Ovary (tissue), 9 donors: ENCODE results near the gene ALDOB. TPM values are rescaled to one million over a fixed set of nuclear protein-coding genes. Genes with fewer than 3 reads are reported as not detected.

ENCODE experiments used
- DNase-seq, 5 donors: peaks; one replicate each; pipeline ENCODE4 v3.0.0-alpha.2; 2019 to 2020
- H3K27ac ChIP-seq, 2 donors: fragments of 200-600 bp; one replicate each; pipeline versions ENCODE4 v1.5.1 to v1.8.0; 2019 to 2022
- H3K27me3 ChIP-seq: fragments of 200-600 bp; one replicate; pipeline ENCODE4 v1.8.0; 2022
- H3K36me3 ChIP-seq: fragments of 200-600 bp; sonication (generic); one replicate; pipeline ENCODE4 v1.5.1; 2019
- H3K4me1 ChIP-seq: one replicate; pipeline ENCODE4 v1.8.1; 2013; ENCODE audit warnings: mild to moderate bottlenecking, moderate library complexity; ENCODE audit not compliant: insufficient read depth
- H3K4me3 ChIP-seq: fragments of 200-600 bp; sonication (generic); one replicate; pipeline ENCODE4 v1.5.1; 2017
- H3K9me3 ChIP-seq, 2 donors: fragments of 200-600 bp in 1 of 2; sonication (generic) in 1 of 2; one replicate each; pipeline versions ENCODE4 v1.5.1 to v1.8.1; 2013 to 2019; ENCODE audit warnings: mild to moderate bottlenecking in 1 of 2, moderate library complexity in 1 of 2
- EP300 ChIP-seq: sonication (generic); formaldehyde crosslinking; IDR thresholded peaks from one replicate; pipeline ENCODE4 v1.6.1; 2017; ENCODE audit warnings: antibody characterized with exemption
- POLR2A ChIP-seq: fragments of 450-650 bp; IDR thresholded peaks from one replicate; pipeline ENCODE4 v1.6.1; 2017; ENCODE audit warnings: antibody characterized with exemption, mild to moderate bottlenecking, moderate library complexity
- WGBS, 3 donors: extraction: QIAGEN DNeasy Blood & Tissue Kit in 1 of 3; methylation state at CpG; one replicate each; pipeline versions ENCODE4 v1.1.5 to v1.1.7; 2013 to 2017; 5-methylcytosine and 5-hydroxymethylcytosine counted together
- intact Hi-C, 4 donors: fragments of 100-400 bp; cut with DNase I; formaldehyde crosslinking; loops; one replicate each; pipeline versions ENCODE4 v1.11.0 to v1.15.1; 2022 to 2023
- polyA plus RNA-seq, 2 donors: library from polyadenylated mRNA; stranded (reverse); fragments of 200-250 nt in 1 of 2; fragments of 350-450 nt in 1 of 2; fragmentation: Illumina TruSeq in 1 of 2; extraction: RNeasy Lipid Tissue Mini Kit (QIAGEN cat#74804) in 1 of 2; gene quantifications; one replicate each; pipeline ENCODE4 v1.2.3, GENCODE V29; 2013 to 2014
- total RNA-seq, 7 donors: library from RNA; depleted of rRNA in 2 of 7; stranded (reverse); fragments of >200 nt in 2 of 7; fragmentation: NEBNext Ultra II Directional in 3 of 7; extraction: Animal tissue kit (Norgen Biotek cat#: 25700) in 3 of 7; gene quantifications; one replicate each; pipeline versions ENCODE4 v1.1.0 to v1.2.4, GENCODE V29; 2016 to 2023
- TF ChIP-seq, protein P1 (sequence below), 3 donors: fragments of 450-650 bp in 2 of 3; fragments of 200-600 bp in 1 of 3; IDR thresholded peaks; one replicate each; pipeline versions ENCODE4 v1.5.1 to v1.8.0; 2016 to 2022; ENCODE audit warnings: antibody characterized with exemption in 3 of 3, mild to moderate bottlenecking in 1 of 3
- donor health status: DM: no; HTN: no; CAD: no; lungs with moderate emphysema.
- donor health status: DM: no; HTN: no; CAD: no.
- donor health status: Bipolar disorder and iron deficiency.
- donor health status: DM: yes; HTN: yes; CAD: no.
- donor health status: DM: no; HTN: no; CAD: no.
- donor health status: DM: yes; HTN: yes; CAD: no.

The ALDOB gene
- total and polyA plus RNA-seq, 9 donors, result 0.18 to 14.7 (median 0.62) TPM; not detected in 2

DNA sequence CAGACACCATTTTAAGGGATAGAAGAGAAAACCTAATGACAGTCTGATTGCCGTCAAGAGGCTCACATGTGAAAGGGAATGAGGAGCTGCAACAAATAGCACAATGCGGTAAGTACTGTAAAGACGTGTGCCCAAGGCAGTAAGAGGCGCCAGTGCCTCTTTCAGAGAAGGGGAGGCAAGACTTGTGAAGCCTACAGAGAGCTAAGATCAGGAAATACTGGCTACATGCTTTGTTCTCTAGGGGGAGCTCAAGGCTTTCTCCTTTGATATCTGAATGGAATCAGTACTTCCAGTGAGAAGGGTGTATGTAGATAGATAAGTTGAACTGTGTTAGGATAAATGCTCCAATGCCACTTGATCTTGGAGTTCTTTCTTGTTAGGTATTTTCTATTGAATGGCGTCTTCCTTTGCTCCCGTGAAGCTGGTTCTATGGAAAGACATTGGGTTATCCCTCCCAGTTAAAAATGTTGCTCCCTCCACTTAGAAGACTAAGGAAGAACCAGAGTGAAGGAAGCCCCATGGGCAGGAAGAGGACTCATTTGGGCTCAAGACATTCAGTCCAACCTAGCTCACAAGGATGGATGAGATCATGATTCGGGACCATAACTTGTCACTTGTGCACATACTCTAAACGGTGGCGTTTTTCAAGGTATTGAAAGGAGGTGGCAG, 23.5 kb upstream of the ALDOB start:
- no peak overlapping the region for H3K4me3 ChIP-seq
- no peaks in the 10 kb centered on the region for H3K27me3 ChIP-seq
- no peaks in the 10 kb centered on the region for H3K36me3 ChIP-seq
- intact Hi-C loops, result loop anchor here (1.0 to 5.0 kb wide), 3 partner anchors 71 to 73 kb away; partner anchors contain the start of gene RNF20 (in 2 of the 4)
- H3K27ac ChIP-seq, result no peak overlapping the region
- WGBS, 3 donors, result 49 to 52% (median 49%) methylated on average over 9 of the region's 9 CpGs
- TF ChIP-seq, protein P1, sequence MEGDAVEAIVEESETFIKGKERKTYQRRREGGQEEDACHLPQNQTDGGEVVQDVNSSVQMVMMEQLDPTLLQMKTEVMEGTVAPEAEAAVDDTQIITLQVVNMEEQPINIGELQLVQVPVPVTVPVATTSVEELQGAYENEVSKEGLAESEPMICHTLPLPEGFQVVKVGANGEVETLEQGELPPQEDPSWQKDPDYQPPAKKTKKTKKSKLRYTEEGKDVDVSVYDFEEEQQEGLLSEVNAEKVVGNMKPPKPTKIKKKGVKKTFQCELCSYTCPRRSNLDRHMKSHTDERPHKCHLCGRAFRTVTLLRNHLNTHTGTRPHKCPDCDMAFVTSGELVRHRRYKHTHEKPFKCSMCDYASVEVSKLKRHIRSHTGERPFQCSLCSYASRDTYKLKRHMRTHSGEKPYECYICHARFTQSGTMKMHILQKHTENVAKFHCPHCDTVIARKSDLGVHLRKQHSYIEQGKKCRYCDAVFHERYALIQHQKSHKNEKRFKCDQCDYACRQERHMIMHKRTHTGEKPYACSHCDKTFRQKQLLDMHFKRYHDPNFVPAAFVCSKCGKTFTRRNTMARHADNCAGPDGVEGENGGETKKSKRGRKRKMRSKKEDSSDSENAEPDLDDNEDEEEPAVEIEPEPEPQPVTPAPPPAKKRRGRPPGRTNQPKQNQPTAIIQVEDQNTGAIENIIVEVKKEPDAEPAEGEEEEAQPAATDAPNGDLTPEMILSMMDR (IDR thresholded peaks at IDR 0.05), result peak; percentile 36 to 61 (median 48)
- TF ChIP-seq POLR2A, result no peak
- no peaks in the 10 kb centered on the region for H3K9me3 ChIP-seq
- no peaks in the 10 kb centered on the region for H3K4me1 ChIP-seq
- peak in 1 of 5 donors; percentile 20 for DNase-seq

DNA sequence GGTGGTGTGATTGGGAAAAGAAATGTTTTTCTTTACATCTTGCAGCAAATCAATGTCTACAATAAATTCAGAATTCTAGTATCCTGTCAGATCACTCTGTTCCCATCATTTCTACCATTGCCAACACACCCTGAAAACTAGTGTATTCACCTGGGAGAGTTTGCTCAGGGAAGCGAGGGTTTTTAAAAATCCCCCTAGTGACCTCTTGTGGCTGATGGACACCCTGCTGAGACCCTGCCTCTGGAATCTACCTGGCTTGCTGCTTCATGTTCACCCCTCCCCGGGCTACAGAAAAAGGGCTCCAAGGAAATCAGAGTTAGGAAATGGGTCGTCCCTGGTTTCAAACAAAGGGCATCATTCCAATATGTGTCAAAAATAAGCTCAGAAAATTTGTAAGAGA, 21.4 kb upstream of the ALDOB start:
- TF ChIP-seq, protein P1 (IDR thresholded peaks at IDR 0.05), result no peak
- TF ChIP-seq POLR2A, result no peak
- TF ChIP-seq EP300, result no peak
- no peaks in the 10 kb centered on the region for H3K4me1 ChIP-seq
- H3K4me3 ChIP-seq, result no peak overlapping the region
- WGBS, 3 donors, result 31 to 45% (median 40%) methylated on average over 3 of the region's 3 CpGs
- H3K36me3 ChIP-seq, result no peaks in the 10 kb centered on the region
- H3K9me3 ChIP-seq, result no peaks in the 10 kb centered on the region
- no peak for DNase-seq
- intact Hi-C loops, result loop anchor here in 2 of 4 donors (5.0 kb wide), 1 partner anchor 75 kb away; the partner anchor contains the start of gene RNF20 (in 2 of the 2)
- H3K27me3 ChIP-seq, result no peaks in the 10 kb centered on the region
- no peak overlapping the region for H3K27ac ChIP-seq

DNA sequence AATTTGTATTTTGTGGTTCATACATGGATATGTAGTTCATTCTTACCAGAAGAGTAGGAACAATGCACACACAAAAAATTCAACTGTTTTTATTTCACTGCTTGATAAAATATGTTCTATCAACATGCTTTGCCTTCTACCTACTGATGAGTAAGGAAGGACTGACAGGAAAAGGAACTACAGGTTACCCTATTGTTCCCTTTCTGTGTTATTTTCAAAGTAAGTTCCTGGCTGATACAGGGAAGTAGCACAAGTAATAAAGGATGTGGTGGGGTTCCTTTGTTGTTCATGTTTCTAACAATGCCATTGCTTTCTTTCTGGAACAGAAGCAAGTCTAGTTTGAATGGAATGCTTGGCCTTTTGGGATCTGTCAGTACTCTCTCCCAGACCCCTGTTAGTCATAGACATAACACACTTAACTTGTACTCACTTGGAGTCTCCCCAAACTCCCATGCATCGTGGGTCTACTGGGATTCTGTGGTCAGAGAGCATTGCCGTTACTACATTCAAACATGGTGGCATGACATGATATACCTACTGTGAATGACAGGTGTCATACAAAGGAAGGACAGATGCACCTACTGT, 20.2 kb upstream of the ALDOB start:
- whole genome bisulfite sequencing, 3 donors, result 10 to 39% (median 22%) methylated on average over 2 of the region's 2 CpGs
- no peaks in the 10 kb centered on the region for H3K9me3 ChIP-seq
- intact Hi-C loops, result loop anchor here in 2 of 4 donors (5.0 kb wide), 1 partner anchor 77 kb away; the partner anchor contains the start of gene RNF20 (in 2 of the 2)
- no peaks in the 10 kb centered on the region for H3K27me3 ChIP-seq
- no peak overlapping the region for H3K4me3 ChIP-seq
- no peaks in the 10 kb centered on the region for H3K4me1 ChIP-seq
- TF ChIP-seq, protein P1 (IDR thresholded peaks at IDR 0.05), result no peak
- TF ChIP-seq POLR2A, result no peak
- no peak for TF ChIP-seq EP300
- no peaks in the 10 kb centered on the region for H3K36me3 ChIP-seq
- H3K27ac ChIP-seq, result no peak overlapping the region
- no peak for DNase-seq

DNA sequence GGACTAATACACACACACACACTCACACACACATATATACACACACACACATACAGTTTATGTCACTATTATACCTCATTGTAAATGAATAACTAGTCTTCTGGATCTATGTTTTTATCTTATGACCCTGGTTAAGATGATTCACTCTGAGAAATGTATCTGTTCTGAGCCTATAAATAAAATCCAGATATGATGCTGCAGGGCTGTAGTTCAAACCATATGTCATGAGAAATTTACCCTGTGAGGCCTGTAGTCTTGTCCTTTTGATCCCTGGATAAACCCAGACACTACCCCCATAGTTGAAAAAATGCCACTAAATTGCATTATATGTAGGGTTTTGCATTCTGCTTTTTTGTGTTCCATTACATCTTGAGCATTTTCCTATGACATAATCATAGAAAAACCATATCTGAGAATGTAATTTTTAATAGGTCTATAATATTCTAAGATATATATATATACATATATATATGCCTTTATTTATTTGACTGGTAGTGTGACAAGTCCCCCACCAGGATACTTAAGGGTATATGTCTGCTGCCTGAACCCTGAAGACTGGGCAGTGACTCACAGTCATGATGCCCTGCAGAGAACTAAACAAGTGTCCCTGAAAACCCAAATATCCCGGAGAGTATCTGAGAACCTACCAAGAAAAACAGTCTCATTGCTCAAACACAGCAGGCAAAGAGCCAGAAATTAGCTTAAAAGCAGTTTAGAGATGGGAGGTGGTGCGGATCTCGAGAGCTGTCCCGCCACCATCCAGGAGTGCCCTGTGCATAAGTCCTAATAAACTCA, 18.4 kb upstream of the ALDOB start:
- no peak for DNase-seq
- intact Hi-C loops, result no loop called here
- Histone ChIP-seq H3K4me1 (no peaks in the 10 kb centered on the region), H3K4me3 (no peak overlapping the region), H3K27me3 (no peaks in the 10 kb centered on the region), H3K27ac (no peak overlapping the region), H3K36me3 (no peaks in the 10 kb centered on the region), H3K9me3 (no peaks in the 10 kb centered on the region)
- TF ChIP-seq, protein P1 (IDR thresholded peaks at IDR 0.05), result no peak
- TF ChIP-seq EP300, result no peak
- TF ChIP-seq POLR2A, result no peak
- 58 to 69% (median 62%) methylated on average over 4 of the region's 4 CpGs for WGBS, 3 donors
